ENCODE results near the gene KIF26A. TPM values are rescaled to one million over a fixed set of nuclear protein-coding genes. Genes with fewer than 3 reads are reported as not detected.

KIF26A gene
- total RNA-seq, 2 donors from 2014 or later = 5.7 to 5.8 TPM

Small RNAs within 50 kb of the gene (microRNA-seq; reads per million reads assigned to microRNA genes)
- gene MIR203A (0 reads per million in 2 donors), gene MIR203B (0 reads per million in 2 donors)

Other genes with a start within 250 kb of the KIF26A start
- gene TDRD9, start 210.1 kb upstream of the KIF26A start, total RNA-seq = under 1 TPM; 0.22 to 0.24 TPM
- gene RD3L, start 196.1 kb upstream of the KIF26A start, total RNA-seq = not detected
- 10 to 100 TPM in 1 of 2 donors, 1 to 10 TPM in 1; 9.4 to 60.8 TPM for gene ASPG, start 52.9 kb upstream of the KIF26A start, total RNA-seq

All from left colon (tissue), 2 donors.